Loucy (cell line): Measurements from ENCODE around the gene ZSWIM9.

ENCODE experiments used
- H2AFZ ChIP-seq: fragments of 200-600 bp; sonication (generic); 2 replicates; pipeline ENCODE4 v1.6.0; 2016; ENCODE audit warnings: antibody characterized with exemption, mild to moderate bottlenecking, low read length, moderate library complexity
- H3F3A ChIP-seq: fragments of 200-600 bp; 2 replicates; pipeline ENCODE4 v1.6.0; 2016; ENCODE audit warnings: antibody characterized with exemption, low read depth, mild to moderate bottlenecking
- H3K27me3 ChIP-seq: fragments of 200-600 bp; sonication (generic); 2 replicates; pipeline ENCODE4 v1.6.1; 2014; ENCODE audit warnings: low read length, mild to moderate bottlenecking; ENCODE audit not compliant: insufficient read depth, poor library complexity, severe bottlenecking
- H3K36me3 ChIP-seq: fragments of 200-600 bp; sonication (generic); 2 replicates; pipeline ENCODE4 v1.6.1; 2016; ENCODE audit warnings: low read length; ENCODE audit not compliant: insufficient read depth
- H3K4me1 ChIP-seq: fragments of 200-600 bp; sonication (generic); 2 replicates; pipeline ENCODE4 v1.5.1; 2014; ENCODE audit warnings: low read length, mild to moderate bottlenecking; ENCODE audit not compliant: insufficient read depth, poor library complexity, severe bottlenecking
- H3K4me2 ChIP-seq: fragments of 200-600 bp; sonication (generic); 2 replicates; pipeline ENCODE4 v1.6.0; 2014; ENCODE audit warnings: antibody characterized with exemption, low read length, low read depth, mild to moderate bottlenecking; ENCODE audit not compliant: poor library complexity, severe bottlenecking
- H3K4me3 ChIP-seq: fragments of 200-600 bp; sonication (generic); 2 replicates; pipeline ENCODE4 v1.5.1; 2014; ENCODE audit warnings: low read length, mild to moderate bottlenecking, mixed read lengths; ENCODE audit not compliant: poor library complexity, severe bottlenecking
- H3K79me2 ChIP-seq: fragments of 200-600 bp; sonication (generic); 2 replicates; pipeline ENCODE4 v1.6.1; 2014; ENCODE audit warnings: low read length; ENCODE audit not compliant: insufficient read depth
- H3K9ac ChIP-seq: fragments of 200-600 bp; sonication (generic); 2 replicates; pipeline ENCODE4 v1.6.0; 2014; ENCODE audit warnings: mild to moderate bottlenecking, low read depth, low read length, moderate library complexity; ENCODE audit not compliant: poor library complexity, severe bottlenecking
- H3K9me2 ChIP-seq: fragments of 200-600 bp; sonication (generic); replicated peaks from 2 replicates; pipeline ENCODE4 v1.6.1; 2016; ENCODE audit warnings: low read depth, low read length, mixed read lengths
- H3K9me3 ChIP-seq: fragments of 200-600 bp; sonication (generic); 2 replicates; pipeline ENCODE4 v1.6.1; 2014; ENCODE audit warnings: mild to moderate bottlenecking, antibody characterized with exemption, low read length, low read depth; ENCODE audit not compliant: insufficient read depth
- H4K20me1 ChIP-seq: fragments of 200-600 bp; sonication (generic); 2 replicates; pipeline ENCODE4 v1.6.0; 2014; ENCODE audit warnings: antibody characterized with exemption, low read length, mild to moderate bottlenecking; ENCODE audit not compliant: insufficient read depth, poor library complexity, severe bottlenecking
- CTCF ChIP-seq: fragments of 200-600 bp; sonication (generic); conservative IDR thresholded peaks from 2 replicates; pipeline ENCODE4 v1.5.1; 2014; ENCODE audit warnings: mild to moderate bottlenecking, antibody characterized with exemption, low read length
- EZH2phosphoT487 ChIP-seq: fragments of 200-600 bp; IDR thresholded peaks from 2 replicates; pipeline ENCODE4 v1.6.1; 2018; ENCODE audit warnings: antibody characterized with exemption, mild to moderate bottlenecking, moderate library complexity, borderline replicate concordance

ZSWIM9 gene

GRCh38 chr19:48154003-48154402 is 16.5 kb upstream of the ZSWIM9 start:
- H4K20me1 ChIP-seq: peaks cover 4% of the 10 kb centered on the region
- no peak overlapping the region for H3K4me3 ChIP-seq
- no peaks in the 10 kb centered on the region for H3K27me3 ChIP-seq
- no peaks in the 10 kb centered on the region for H3K79me2 ChIP-seq
- H3K9ac ChIP-seq: no peak overlapping the region
- TF ChIP-seq EZH2phosphoT487 (no peak), CTCF (no peak)
- peaks cover 66% of the 10 kb centered on the region for H3K36me3 ChIP-seq
- no peaks in the 10 kb centered on the region for H3K4me1 ChIP-seq
- H3K9me2 ChIP-seq: no peaks in the 10 kb centered on the region
- no peaks in the 10 kb centered on the region for H3K9me3 ChIP-seq
- H2AFZ ChIP-seq: no peak overlapping the region
- no peaks in the 10 kb centered on the region for H3F3A ChIP-seq
- H3K4me2 ChIP-seq: no peak overlapping the region

GRCh38 chr19:48158210-48158790 is 12.2 kb upstream of the ZSWIM9 start:
- Histone ChIP-seq H4K20me1 (peaks cover 4% of the 10 kb centered on the region), H3K4me2 (no peak overlapping the region), H3K4me1 (no peaks in the 10 kb centered on the region), H3K36me3 (peaks cover 62% of the 10 kb centered on the region), H3K9me2 (no peaks in the 10 kb centered on the region), H3K27me3 (no peaks in the 10 kb centered on the region), H3F3A (no peaks in the 10 kb centered on the region), H3K4me3 (no peak overlapping the region), H2AFZ (no peak overlapping the region), H3K79me2 (no peaks in the 10 kb centered on the region), H3K9me3 (no peaks in the 10 kb centered on the region), H3K9ac (no peak overlapping the region)
- TF ChIP-seq EZH2phosphoT487 (no peak), CTCF (no peak)

GRCh38 chr19:48168689-48169088 is 1.8 kb upstream of the ZSWIM9 start:
- H3K79me2 ChIP-seq: peaks cover 71% of the 10 kb centered on the region

More at GRCh38 chr19:48168689-48169088, 1.8 kb upstream of the ZSWIM9 start:
- H3K9me3 ChIP-seq: no peaks in the 10 kb centered on the region
- peak overlapping the region; percentile 98 for H3K4me2 ChIP-seq
- peaks cover 7% of the 10 kb centered on the region; the same call in 1 of the 2 replicates for H3F3A ChIP-seq
- no peaks in the 10 kb centered on the region for H3K27me3 ChIP-seq
- H3K9me2 ChIP-seq: no peaks in the 10 kb centered on the region
- peak overlapping the region; percentile 55 for H3K9ac ChIP-seq
- H3K36me3 ChIP-seq: peaks cover 9% of the 10 kb centered on the region; the same call in 1 of the 2 replicates
- no peak overlapping the region for H2AFZ ChIP-seq
- H3K4me3 ChIP-seq: peak overlapping the region; percentile 84
- peaks cover 22% of the 10 kb centered on the region for H3K4me1 ChIP-seq
- H4K20me1 ChIP-seq: peaks cover 23% of the 10 kb centered on the region
- TF ChIP-seq CTCF (no peak), EZH2phosphoT487 (no peak)
